ENCODE data around the gene GRB10. TPM values are rescaled to one million over a fixed set of nuclear protein-coding genes. Genes with fewer than 3 reads are reported as not detected.

GRB10 gene
- total RNA-seq, 5 donors from 2014 or later (not counting 1 experiment from before 2014, with no cell fraction given): 7.1 to 11.1 (median 10.1) TPM

DNA sequence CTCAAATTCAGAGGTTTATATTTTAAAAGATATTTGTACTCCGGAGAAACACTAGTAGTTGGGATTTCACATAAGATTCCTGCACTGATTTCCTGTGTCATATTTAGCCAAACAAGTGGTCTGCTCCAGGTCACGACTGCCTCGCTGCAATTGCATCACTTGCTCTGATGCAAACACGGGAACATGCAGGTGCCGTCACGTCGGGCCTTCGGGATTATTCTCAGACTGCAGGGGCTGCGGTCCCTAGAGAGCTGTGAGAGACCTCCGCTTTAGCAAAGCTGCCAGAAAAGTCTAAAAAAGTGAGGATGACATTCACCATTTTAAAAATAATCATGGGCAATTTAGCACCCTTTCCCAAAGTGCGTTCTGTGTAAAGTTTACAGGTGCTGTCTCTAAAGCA lies 124.0 kb downstream of the GRB10 start:
- Histone ChIP-seq H3K4me3 (ENCODE audit: control insufficient read depth in 1 of 2, extremely low read depth in 1 of 2, low read length in 1 of 2) (no peak overlapping the region), H3K36me3 (ENCODE audit: control insufficient read depth in 2 of 2, extremely low read depth in 1 of 2, insufficient read depth in 1 of 2, low read length in 1 of 2) (no peaks in the 10 kb centered on the region), H3K9me3 (no peaks in the 10 kb centered on the region), H3K27me3 (replicated peaks in 1 of 2; ENCODE audit: control insufficient read depth in 2 of 2, extremely low read depth in 1 of 2, insufficient read depth in 2 of 2, low read length in 1 of 2) (no peaks in the 10 kb centered on the region), H3K27ac (ENCODE audit: low read length) (no peak overlapping the region), H3K4me1 (ENCODE audit: control insufficient read depth in 1 of 2, extremely low read depth in 1 of 2, insufficient read depth in 2 of 2, low read length in 2 of 2) (peaks cover 31 to 44% of the 10 kb centered on the region in 2 experiments)
- ATAC-seq (replicated peaks in 1 of 4) (no peak), DNase-seq (no peak)
- POLR2A ChIA-PET: no interaction called here
- H3K9me3 Mint-ChIP-seq: no peaks in the 10 kb centered on the region
- CTCF ChIA-PET: no interaction called here
- H3K4me1 Mint-ChIP-seq: peaks cover 42 to 43% (median 43%) of the 10 kb centered on the region in 3 donors
- WGBS (ENCODE audit: insufficient coverage): 99% methylated on average over 9 of the region's 11 CpGs
- no peaks in the 10 kb centered on the region for H3K27me3 Mint-ChIP-seq
- H3K27ac Mint-ChIP-seq: peak overlapping the region in 1 of 2 donors; percentile 24
- H3K4me3 Mint-ChIP-seq: no peak overlapping the region
- H3K36me3 Mint-ChIP-seq: no peaks in the 10 kb centered on the region

DNA sequence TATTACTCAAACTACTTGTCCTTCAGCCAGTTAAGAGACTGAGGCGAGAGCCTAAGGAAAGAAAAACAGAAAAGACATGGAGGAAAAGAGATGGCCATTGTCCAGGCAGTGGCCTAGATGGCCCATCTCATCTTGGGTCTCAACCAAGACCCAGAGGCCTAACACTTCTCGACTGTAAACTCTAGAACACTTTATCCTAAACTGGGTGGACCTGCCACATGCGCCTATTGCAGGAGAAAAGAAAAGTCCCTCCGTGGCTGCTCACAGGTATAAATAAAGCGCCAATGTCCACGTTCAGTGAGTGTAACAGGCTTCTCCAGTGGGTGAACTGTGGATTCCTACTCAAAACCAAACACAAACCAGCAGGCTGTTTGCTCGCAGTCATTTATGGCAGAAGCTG lies 124.8 kb downstream of the GRB10 start:
- POLR2A ChIA-PET: no interaction called here
- DNase-seq (no peak), ATAC-seq (replicated peaks in 1 of 4) (no peak)
- Mint-ChIP-seq H3K4me1 (peaks cover 35 to 38% (median 37%) of the 10 kb centered on the region in 3 donors), H3K27me3 (no peaks in the 10 kb centered on the region), H3K9me3 (no peaks in the 10 kb centered on the region), H3K27ac (no peak overlapping the region), H3K4me3 (no peak overlapping the region), H3K36me3 (no peaks in the 10 kb centered on the region)
- Histone ChIP-seq H3K4me1 (ENCODE audit: control insufficient read depth in 1 of 2, extremely low read depth in 1 of 2, insufficient read depth in 2 of 2, low read length in 2 of 2) (peaks cover 30 to 42% of the 10 kb centered on the region in 2 experiments), H3K36me3 (ENCODE audit: control insufficient read depth in 2 of 2, extremely low read depth in 1 of 2, insufficient read depth in 1 of 2, low read length in 1 of 2) (no peaks in the 10 kb centered on the region), H3K9me3 (no peaks in the 10 kb centered on the region), H3K27ac (ENCODE audit: low read length) (no peak overlapping the region), H3K27me3 (replicated peaks in 1 of 2; ENCODE audit: control insufficient read depth in 2 of 2, extremely low read depth in 1 of 2, insufficient read depth in 2 of 2, low read length in 1 of 2) (no peaks in the 10 kb centered on the region), H3K4me3 (ENCODE audit: control insufficient read depth in 1 of 2, extremely low read depth in 1 of 2, low read length in 1 of 2) (no peak overlapping the region)
- CTCF ChIA-PET: no interaction called here
- no CpG with 5 or more reads among the region's 7 CpGs for WGBS (ENCODE audit: insufficient coverage)

DNA sequence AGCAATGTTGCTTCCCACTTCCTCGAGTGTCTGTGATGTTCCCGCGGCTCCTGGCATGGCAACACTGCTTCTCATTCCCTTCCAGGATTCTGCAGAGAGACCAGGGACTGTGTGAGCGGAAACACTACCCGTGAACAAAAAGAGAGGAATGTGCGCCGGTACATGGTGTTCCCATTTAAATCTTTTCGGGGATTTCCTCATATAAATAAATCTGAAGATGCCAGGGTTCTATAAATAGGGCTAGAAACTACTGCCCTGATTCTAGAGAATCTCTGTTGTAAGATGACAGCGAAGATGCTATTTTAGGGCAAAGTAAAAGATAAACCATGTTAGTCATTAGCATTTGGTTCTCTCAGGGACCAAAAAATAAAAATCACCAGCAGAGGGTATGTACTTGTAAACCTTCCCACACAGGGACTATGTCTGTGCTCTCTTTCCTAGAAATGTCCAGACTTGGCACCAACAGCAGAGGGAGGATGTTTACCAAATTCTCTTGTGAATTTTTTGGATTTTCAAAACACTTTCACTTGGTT lies 125.3 kb downstream of the GRB10 start:
- no peaks in the 10 kb centered on the region for H3K27me3 Mint-ChIP-seq
- no peak overlapping the region for H3K4me3 ChIP-seq (ENCODE audit: control insufficient read depth in 1 of 2, extremely low read depth in 1 of 2, low read length in 1 of 2)
- H3K27ac Mint-ChIP-seq: no peak overlapping the region
- H3K4me3 Mint-ChIP-seq: no peak overlapping the region
- H3K36me3 Mint-ChIP-seq: no peaks in the 10 kb centered on the region
- CTCF ChIA-PET: interaction anchor here in 1 of 2 donors (1.3 kb wide), 1 partner anchor 13 kb away, joined by 3 read pairs; no protein-coding TSS in a partner anchor
- no peak overlapping the region for H3K27ac ChIP-seq (ENCODE audit: low read length)
- H3K9me3 ChIP-seq: no peaks in the 10 kb centered on the region
- DNase-seq: no peak
- H3K9me3 Mint-ChIP-seq: no peaks in the 10 kb centered on the region
- H3K36me3 ChIP-seq (ENCODE audit: control insufficient read depth in 2 of 2, extremely low read depth in 1 of 2, insufficient read depth in 1 of 2, low read length in 1 of 2): no peaks in the 10 kb centered on the region
- ATAC-seq (replicated peaks in 1 of 4): no peak
- no peaks in the 10 kb centered on the region for H3K27me3 ChIP-seq (replicated peaks in 1 of 2; ENCODE audit: control insufficient read depth in 2 of 2, extremely low read depth in 1 of 2, insufficient read depth in 2 of 2, low read length in 1 of 2)
- POLR2A ChIA-PET: no interaction called here
- peaks cover 24 to 37% of the 10 kb centered on the region in 2 experiments for H3K4me1 ChIP-seq (ENCODE audit: control insufficient read depth in 1 of 2, extremely low read depth in 1 of 2, insufficient read depth in 2 of 2, low read length in 2 of 2)
- WGBS (ENCODE audit: insufficient coverage): 88% methylated on average over 6 of the region's 9 CpGs
- peaks cover 30 to 33% (median 32%) of the 10 kb centered on the region in 3 donors for H3K4me1 Mint-ChIP-seq

DNA sequence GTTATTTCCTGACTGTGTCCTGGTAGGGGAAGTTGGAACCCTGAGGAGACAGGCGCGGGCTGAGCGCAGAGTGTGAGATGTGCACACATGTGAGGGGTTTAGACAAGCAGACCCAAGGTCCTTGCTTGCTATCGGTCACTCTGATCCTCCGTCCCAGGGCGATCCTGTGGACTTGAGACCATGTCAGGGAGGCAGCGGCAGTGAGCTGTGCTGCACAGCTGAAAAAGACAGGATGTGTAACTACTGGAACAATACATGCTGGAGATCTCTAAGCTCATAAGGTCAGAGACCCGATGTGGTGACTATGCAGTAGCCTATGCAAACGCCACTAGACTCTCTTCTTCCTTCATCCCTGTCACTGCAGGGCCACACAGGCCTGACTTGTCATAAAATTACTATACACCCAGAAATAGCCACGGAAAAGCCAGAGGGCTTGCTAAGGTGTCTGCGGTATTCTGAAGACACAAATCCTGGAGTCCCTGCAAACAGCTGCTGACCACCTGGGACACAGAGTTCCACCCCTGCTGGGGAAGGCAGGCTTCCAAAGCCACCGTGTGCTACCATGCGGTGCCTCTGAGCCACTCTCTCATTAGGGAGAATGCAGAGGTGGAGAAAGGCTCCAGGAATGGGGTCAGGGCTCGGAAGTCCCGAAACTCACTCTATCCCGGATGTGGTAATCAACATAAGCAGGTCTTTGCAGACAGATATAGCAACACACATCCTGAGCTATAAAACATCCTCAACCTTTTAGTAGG lies 126.4 kb downstream of the GRB10 start:
- Mint-ChIP-seq H3K27ac (no peak overlapping the region), H3K4me1 (peaks cover 19 to 22% (median 21%) of the 10 kb centered on the region in 3 donors), H3K27me3 (no peaks in the 10 kb centered on the region), H3K9me3 (no peaks in the 10 kb centered on the region), H3K4me3 (no peak overlapping the region), H3K36me3 (no peaks in the 10 kb centered on the region)
- Histone ChIP-seq H3K4me1 (ENCODE audit: control insufficient read depth in 1 of 2, extremely low read depth in 1 of 2, insufficient read depth in 2 of 2, low read length in 2 of 2) (peaks cover 15 to 27% of the 10 kb centered on the region in 2 experiments), H3K9me3 (no peaks in the 10 kb centered on the region), H3K4me3 (ENCODE audit: control insufficient read depth in 1 of 2, extremely low read depth in 1 of 2, low read length in 1 of 2) (no peak overlapping the region), H3K27ac (ENCODE audit: low read length) (no peak overlapping the region), H3K36me3 (ENCODE audit: control insufficient read depth in 2 of 2, extremely low read depth in 1 of 2, insufficient read depth in 1 of 2, low read length in 1 of 2) (no peaks in the 10 kb centered on the region), H3K27me3 (replicated peaks in 1 of 2; ENCODE audit: control insufficient read depth in 2 of 2, extremely low read depth in 1 of 2, insufficient read depth in 2 of 2, low read length in 1 of 2) (no peaks in the 10 kb centered on the region)
- no peak for ATAC-seq (replicated peaks in 1 of 4)
- ChIA-PET CTCF (interaction anchor here in 1 of 2 donors (1.3 kb wide), 1 partner anchor 12 kb away, joined by 3 read pairs; no protein-coding TSS in a partner anchor), POLR2A (no interaction called here)
- no peak for DNase-seq
- 81% methylated on average over 11 of the region's 16 CpGs for WGBS (ENCODE audit: insufficient coverage)

DNA sequence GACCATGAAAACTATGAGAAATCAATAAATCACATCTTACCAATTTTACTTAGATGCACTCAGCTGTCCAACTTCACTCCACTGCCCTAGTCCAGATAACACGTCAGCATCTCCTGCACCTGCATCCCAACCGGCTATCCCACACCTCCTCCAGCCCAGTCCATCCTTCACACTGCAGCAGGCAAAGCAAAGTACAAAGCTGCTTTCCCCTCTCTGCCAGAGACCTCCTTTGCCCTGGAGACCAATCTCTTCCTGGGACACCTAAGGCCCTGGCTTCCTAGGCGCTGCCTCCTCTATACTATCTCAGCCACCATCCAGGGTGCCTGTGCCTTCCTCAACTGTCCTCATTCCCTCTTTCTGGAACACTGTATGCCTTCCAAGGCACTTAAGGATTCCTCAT lies 127.2 kb downstream of the GRB10 start:
- no peak for ATAC-seq (replicated peaks in 1 of 4)
- H3K36me3 ChIP-seq (ENCODE audit: control insufficient read depth in 2 of 2, extremely low read depth in 1 of 2, insufficient read depth in 1 of 2, low read length in 1 of 2): no peaks in the 10 kb centered on the region
- no peak overlapping the region for H3K4me3 ChIP-seq (ENCODE audit: control insufficient read depth in 1 of 2, extremely low read depth in 1 of 2, low read length in 1 of 2)
- Mint-ChIP-seq H3K4me3 (no peak overlapping the region), H3K36me3 (no peaks in the 10 kb centered on the region), H3K27ac (no peak overlapping the region), H3K4me1 (peaks cover 11 to 13% (median 13%) of the 10 kb centered on the region in 3 donors), H3K27me3 (no peaks in the 10 kb centered on the region), H3K9me3 (no peaks in the 10 kb centered on the region)
- 100% methylated on average over 3 of the region's 3 CpGs for WGBS (ENCODE audit: insufficient coverage)
- H3K9me3 ChIP-seq: no peaks in the 10 kb centered on the region
- ChIA-PET CTCF (interaction anchor here in 1 of 2 donors (1.8 kb wide), 1 partner anchor 187 kb away, joined by 5 read pairs; no protein-coding TSS in a partner anchor), POLR2A (no interaction called here)
- H3K4me1 ChIP-seq (ENCODE audit: control insufficient read depth in 1 of 2, extremely low read depth in 1 of 2, insufficient read depth in 2 of 2, low read length in 2 of 2): peaks cover 7 to 18% of the 10 kb centered on the region in 2 experiments
- H3K27me3 ChIP-seq (replicated peaks in 1 of 2; ENCODE audit: control insufficient read depth in 2 of 2, extremely low read depth in 1 of 2, insufficient read depth in 2 of 2, low read length in 1 of 2): no peaks in the 10 kb centered on the region
- H3K27ac ChIP-seq (ENCODE audit: low read length): no peak overlapping the region
- no peak for DNase-seq

DNA sequence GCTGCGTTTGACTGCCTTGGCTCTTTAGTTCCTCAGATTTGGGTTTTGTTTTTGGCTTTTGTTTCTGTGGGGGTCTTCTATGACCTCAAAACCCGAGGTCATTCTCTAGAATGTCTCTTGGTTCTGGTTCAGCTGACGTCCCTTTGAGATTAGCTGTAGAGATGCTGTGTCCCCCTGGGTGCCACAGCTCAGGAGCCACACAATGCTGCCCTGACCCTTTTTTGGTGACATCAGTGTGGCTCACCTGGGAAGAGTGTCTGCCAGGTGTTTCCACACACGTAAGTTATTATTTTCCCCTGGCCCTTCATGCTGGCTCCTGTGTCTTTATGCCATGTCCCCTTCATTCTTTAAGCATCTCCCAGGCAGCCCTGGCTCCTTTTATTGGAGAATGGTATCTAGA lies 127.7 kb downstream of the GRB10 start:
- DNase-seq: no peak
- POLR2A ChIA-PET: no interaction called here
- no peak overlapping the region for H3K4me3 Mint-ChIP-seq
- H3K36me3 Mint-ChIP-seq: no peaks in the 10 kb centered on the region
- H3K27ac Mint-ChIP-seq: no peak overlapping the region
- no peaks in the 10 kb centered on the region for H3K36me3 ChIP-seq (ENCODE audit: control insufficient read depth in 2 of 2, extremely low read depth in 1 of 2, insufficient read depth in 1 of 2, low read length in 1 of 2)
- H3K4me1 ChIP-seq (ENCODE audit: control insufficient read depth in 1 of 2, extremely low read depth in 1 of 2, insufficient read depth in 2 of 2, low read length in 2 of 2): peaks cover 3 to 14% of the 10 kb centered on the region in 2 experiments
- no peak overlapping the region for H3K4me3 ChIP-seq (ENCODE audit: control insufficient read depth in 1 of 2, extremely low read depth in 1 of 2, low read length in 1 of 2)
- no peaks in the 10 kb centered on the region for H3K27me3 ChIP-seq (replicated peaks in 1 of 2; ENCODE audit: control insufficient read depth in 2 of 2, extremely low read depth in 1 of 2, insufficient read depth in 2 of 2, low read length in 1 of 2)
- H3K9me3 Mint-ChIP-seq: no peaks in the 10 kb centered on the region
- WGBS (ENCODE audit: insufficient coverage): 90% methylated on average over 3 of the region's 4 CpGs
- H3K4me1 Mint-ChIP-seq: peaks cover 6 to 9% (median 8%) of the 10 kb centered on the region in 3 donors
- no peaks in the 10 kb centered on the region for H3K27me3 Mint-ChIP-seq
- no peak overlapping the region for H3K27ac ChIP-seq (ENCODE audit: low read length)
- H3K9me3 ChIP-seq: no peaks in the 10 kb centered on the region
- no peak for ATAC-seq (replicated peaks in 1 of 4)
- CTCF ChIA-PET: interaction anchor here in 1 of 2 donors (1.8 kb wide), 1 partner anchor 187 kb away, joined by 5 read pairs; no protein-coding TSS in a partner anchor
